ENCODE measurements around the gene ZNF668.

ZNF668 gene

GRCh38 chr16:31076319-31076718 lies 2.3 kb upstream of the ZNF668 start:
- TF ChIP-seq, protein P1, sequence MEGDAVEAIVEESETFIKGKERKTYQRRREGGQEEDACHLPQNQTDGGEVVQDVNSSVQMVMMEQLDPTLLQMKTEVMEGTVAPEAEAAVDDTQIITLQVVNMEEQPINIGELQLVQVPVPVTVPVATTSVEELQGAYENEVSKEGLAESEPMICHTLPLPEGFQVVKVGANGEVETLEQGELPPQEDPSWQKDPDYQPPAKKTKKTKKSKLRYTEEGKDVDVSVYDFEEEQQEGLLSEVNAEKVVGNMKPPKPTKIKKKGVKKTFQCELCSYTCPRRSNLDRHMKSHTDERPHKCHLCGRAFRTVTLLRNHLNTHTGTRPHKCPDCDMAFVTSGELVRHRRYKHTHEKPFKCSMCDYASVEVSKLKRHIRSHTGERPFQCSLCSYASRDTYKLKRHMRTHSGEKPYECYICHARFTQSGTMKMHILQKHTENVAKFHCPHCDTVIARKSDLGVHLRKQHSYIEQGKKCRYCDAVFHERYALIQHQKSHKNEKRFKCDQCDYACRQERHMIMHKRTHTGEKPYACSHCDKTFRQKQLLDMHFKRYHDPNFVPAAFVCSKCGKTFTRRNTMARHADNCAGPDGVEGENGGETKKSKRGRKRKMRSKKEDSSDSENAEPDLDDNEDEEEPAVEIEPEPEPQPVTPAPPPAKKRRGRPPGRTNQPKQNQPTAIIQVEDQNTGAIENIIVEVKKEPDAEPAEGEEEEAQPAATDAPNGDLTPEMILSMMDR (IDR thresholded peaks at IDR 0.05; ENCODE audit: insufficient read depth, low read depth, low read length, missing control alignments): no peak
- H3K4me3 ChIP-seq (ENCODE audit: low read depth, low read length): no peak overlapping the region
- no peak for DNase-seq (ENCODE audit: low read depth)

GRCh38 chr16:31074814-31075183 lies 759 bp upstream of the ZNF668 start:
- DNase-seq (ENCODE audit: low read depth): no peak
- H3K4me3 ChIP-seq (ENCODE audit: low read depth, low read length): peak overlapping the region; percentile 77
- TF ChIP-seq, protein P1 (IDR thresholded peaks at IDR 0.05; ENCODE audit: insufficient read depth, low read depth, low read length, missing control alignments): no peak

DNA sequence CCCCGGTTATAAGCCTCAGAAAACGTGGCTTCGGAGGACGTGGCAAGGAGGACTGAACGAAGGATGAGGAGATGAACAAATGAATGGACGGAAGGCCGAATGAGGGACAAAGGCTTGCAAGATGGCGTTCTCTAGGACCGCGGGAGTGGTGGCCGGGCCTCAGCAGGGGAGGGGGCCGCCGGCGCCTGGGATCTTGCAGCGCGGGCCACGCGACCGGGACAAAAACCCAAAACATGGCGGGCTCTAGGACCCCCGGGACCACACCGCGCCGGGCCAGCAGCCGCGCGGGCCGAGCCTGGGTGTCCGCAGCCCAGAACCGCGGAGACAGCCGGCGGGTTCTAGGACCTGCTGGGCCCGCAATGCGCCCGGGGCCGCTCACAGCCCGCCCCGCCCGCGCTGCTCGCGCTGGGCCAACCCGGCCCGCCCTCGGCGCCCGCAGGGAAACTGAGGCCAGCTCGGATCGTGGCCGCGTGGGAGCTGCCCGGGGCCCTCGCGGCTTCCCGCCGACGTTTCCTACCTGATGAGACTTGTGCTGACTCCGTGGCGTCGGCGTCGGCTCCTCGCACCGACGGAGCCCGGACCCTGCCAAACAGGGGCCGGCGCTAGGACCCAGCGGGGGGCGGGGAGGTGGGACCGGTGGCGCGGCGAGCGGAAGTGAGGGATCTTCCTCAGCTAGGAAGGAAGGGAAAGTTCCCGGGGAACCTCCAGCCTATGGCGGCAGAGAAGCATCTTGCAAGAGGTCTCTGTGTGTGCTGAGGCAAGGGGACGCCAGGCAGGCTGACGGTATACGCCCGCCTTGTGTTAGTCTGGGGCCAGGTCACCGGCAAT lies 684 bp downstream of the ZNF668 start:
- peak overlapping the region; percentile 83 for H3K4me3 ChIP-seq (ENCODE audit: low read depth, low read length)
- DNase-seq (ENCODE audit: low read depth): peak; percentile 90
- TF ChIP-seq, protein P1 (IDR thresholded peaks at IDR 0.05; ENCODE audit: insufficient read depth, low read depth, low read length, missing control alignments): no peak

DNA sequence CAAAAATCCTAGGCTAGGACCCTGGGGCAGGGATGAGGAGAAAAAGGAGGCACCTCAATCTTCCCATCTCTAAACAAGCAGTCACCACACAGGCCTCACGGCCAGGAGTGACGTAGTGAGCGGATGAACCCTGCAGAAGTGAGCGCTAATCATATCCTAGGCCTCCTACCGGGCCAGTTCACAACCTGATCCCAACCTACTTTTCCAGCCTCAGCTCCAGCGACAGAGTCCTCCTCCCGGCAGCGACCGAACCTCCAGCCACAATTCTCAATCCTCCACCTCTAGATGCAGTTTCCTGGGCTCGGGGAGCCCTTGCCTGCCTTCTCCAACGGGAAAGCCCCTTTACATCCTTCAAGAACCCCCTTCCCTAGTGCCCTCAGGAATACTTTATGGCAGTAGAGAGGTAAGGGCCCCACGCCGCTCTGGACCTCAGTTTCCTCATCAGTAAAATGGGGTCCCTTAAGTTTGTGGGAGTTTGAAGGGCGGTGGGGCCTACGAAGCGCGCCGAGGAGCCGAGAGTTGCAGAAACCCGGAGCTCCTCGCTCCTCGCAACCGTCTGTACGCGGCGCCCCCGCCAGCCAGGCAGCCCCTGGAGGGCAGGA lies 1.4 kb downstream of the ZNF668 start:
- TF ChIP-seq, protein P1 (IDR thresholded peaks at IDR 0.05; ENCODE audit: insufficient read depth, low read depth, low read length, missing control alignments): no peak
- DNase-seq (ENCODE audit: low read depth): peak; percentile 56
- H3K4me3 ChIP-seq (ENCODE audit: low read depth, low read length): peak overlapping the region; percentile 83

DNA sequence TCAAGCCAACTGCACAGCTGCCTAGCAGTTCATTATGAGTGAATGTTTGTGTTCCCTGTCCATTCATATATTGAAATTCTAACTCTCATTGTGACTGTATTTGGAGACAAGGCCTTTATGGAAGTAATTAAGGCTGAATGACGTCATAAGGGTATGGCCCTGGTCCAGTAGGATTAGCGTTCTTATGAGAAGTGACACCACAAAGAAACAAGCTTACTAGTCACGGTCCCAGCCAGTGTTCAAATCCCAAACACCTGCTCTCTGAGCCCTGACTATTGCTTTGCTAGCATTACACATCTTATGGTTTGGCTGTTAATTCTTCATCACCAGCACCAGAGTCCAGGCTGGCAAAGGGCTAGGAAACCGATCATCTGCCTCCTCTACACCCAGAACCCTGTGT lies 2.2 kb downstream of the ZNF668 start:
- TF ChIP-seq, protein P1 (IDR thresholded peaks at IDR 0.05; ENCODE audit: insufficient read depth, low read depth, low read length, missing control alignments): no peak
- H3K4me3 ChIP-seq (ENCODE audit: low read depth, low read length): peak overlapping the region; percentile 83
- peak; percentile 31 for DNase-seq (ENCODE audit: low read depth)

DNA sequence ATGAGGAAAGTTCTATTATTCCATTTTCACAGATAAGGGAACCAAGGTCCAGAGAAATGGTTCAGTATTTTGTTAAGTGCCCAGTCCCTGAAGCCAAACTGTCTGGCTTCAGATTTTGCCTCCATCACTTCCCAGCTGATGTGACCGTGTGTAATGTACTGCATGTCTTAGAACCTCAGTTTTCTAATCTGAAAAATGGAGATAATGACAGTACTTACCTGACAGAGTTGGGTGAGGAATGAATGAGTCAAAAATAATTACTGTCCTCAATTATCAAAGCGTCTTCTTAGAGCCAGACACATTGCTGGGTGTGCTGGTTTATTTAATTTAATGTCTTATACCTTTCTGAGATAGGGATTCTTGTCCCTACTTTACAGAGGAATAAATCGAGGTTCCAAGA lies 6.7 kb downstream of the ZNF668 start:
- TF ChIP-seq, protein P1 (IDR thresholded peaks at IDR 0.05; ENCODE audit: insufficient read depth, low read depth, low read length, missing control alignments): no peak
- H3K4me3 ChIP-seq (ENCODE audit: low read depth, low read length): no peak overlapping the region
- no peak for DNase-seq (ENCODE audit: low read depth)
